GM12891 (cell line): Measurements from ENCODE around the gene SIVA1.

Source experiments
- POLR2A ChIP-seq: IDR thresholded peaks from 2 replicates; pipeline ENCODE4 v1.6.1; 2011; ENCODE audit warnings: low read depth, low read length, control low read depth
- POLR2AphosphoS5 ChIP-seq: IDR thresholded peaks from 2 replicates; pipeline ENCODE4 v1.6.1; 2011; ENCODE audit warnings: low read depth, low read length, control low read depth

GRCh38 chr14:104766256-104766862, 13.4 kb downstream of the SIVA1 start:
- no peak for TF ChIP-seq POLR2AphosphoS5
- TF ChIP-seq POLR2A: no peak
